Activated B cell treated with CpG ODN at 0.5 μM for 24 hours (primary cell): Measurements from ENCODE around the gene HERC4. TPM values are rescaled to one million over a fixed set of nuclear protein-coding genes. Genes with fewer than 3 reads are reported as not detected.

Experiments used
- ATAC-seq: fragments of 200-7000 bp; cut with Tn5 transposase; one replicate; pipeline ENCODE4 v1.10.0; 2021; ENCODE audit warnings: low read depth, mild to moderate bottlenecking, moderate library complexity
- CTCF ChIA-PET: fragments of 350-600 bp; sonication (Branson Sonifier 250); formaldehyde crosslinking; loops from one replicate; lab custom pipeline; 2021; ENCODE audit warnings: antibody characterized with exemption; lab: Charles Lee
- POLR2A ChIA-PET: fragments of 350-600 bp; sonication (Branson Sonifier 250); formaldehyde crosslinking; loops from one replicate; lab custom pipeline; 2021; ENCODE audit warnings: antibody characterized with exemption; lab: Charles Lee
- DNase-seq: peaks from one replicate; pipeline ENCODE4 v3.0.0; 2022
- H3K27ac Mint-ChIP-seq: one replicate; pipeline ENCODE4 v1.8.0; 2020; ENCODE audit warnings: mixed read lengths
- H3K27me3 Mint-ChIP-seq: one replicate; pipeline ENCODE4 v1.8.0; 2021; ENCODE audit warnings: mixed read lengths
- H3K36me3 Mint-ChIP-seq: one replicate; pipeline ENCODE4 v1.8.0; 2021; ENCODE audit warnings: low read depth, mixed read lengths
- H3K4me1 Mint-ChIP-seq: one replicate; pipeline ENCODE4 v1.8.0; 2021; ENCODE audit warnings: mixed read lengths
- H3K4me3 Mint-ChIP-seq: one replicate; pipeline ENCODE4 v1.8.0; 2020; ENCODE audit warnings: mild to moderate bottlenecking, mixed read lengths
- H3K9me3 Mint-ChIP-seq: one replicate; pipeline ENCODE4 v1.8.0; 2020; ENCODE audit warnings: mixed read lengths
- intact Hi-C: fragments of 100-400 bp; cut with micrococcal nuclease; formaldehyde crosslinking; loops from one replicate; pipeline ENCODE4 v1.15.1; 2024
- total RNA-seq: library from RNA; stranded (reverse); gene quantifications from 2 replicates; pipeline ENCODE4 v1.2.3, GENCODE V29; 2022
- TF ChIP-seq, protein P1 (sequence below): fragments of 200-600 bp; IDR thresholded peaks from one replicate; pipeline ENCODE4 v1.8.0; 2022; ENCODE audit warnings: antibody characterized with exemption, mild to moderate bottlenecking

HERC4 gene
- total RNA-seq, 1 donor from 2014 or later = 84.2 TPM

DNA sequence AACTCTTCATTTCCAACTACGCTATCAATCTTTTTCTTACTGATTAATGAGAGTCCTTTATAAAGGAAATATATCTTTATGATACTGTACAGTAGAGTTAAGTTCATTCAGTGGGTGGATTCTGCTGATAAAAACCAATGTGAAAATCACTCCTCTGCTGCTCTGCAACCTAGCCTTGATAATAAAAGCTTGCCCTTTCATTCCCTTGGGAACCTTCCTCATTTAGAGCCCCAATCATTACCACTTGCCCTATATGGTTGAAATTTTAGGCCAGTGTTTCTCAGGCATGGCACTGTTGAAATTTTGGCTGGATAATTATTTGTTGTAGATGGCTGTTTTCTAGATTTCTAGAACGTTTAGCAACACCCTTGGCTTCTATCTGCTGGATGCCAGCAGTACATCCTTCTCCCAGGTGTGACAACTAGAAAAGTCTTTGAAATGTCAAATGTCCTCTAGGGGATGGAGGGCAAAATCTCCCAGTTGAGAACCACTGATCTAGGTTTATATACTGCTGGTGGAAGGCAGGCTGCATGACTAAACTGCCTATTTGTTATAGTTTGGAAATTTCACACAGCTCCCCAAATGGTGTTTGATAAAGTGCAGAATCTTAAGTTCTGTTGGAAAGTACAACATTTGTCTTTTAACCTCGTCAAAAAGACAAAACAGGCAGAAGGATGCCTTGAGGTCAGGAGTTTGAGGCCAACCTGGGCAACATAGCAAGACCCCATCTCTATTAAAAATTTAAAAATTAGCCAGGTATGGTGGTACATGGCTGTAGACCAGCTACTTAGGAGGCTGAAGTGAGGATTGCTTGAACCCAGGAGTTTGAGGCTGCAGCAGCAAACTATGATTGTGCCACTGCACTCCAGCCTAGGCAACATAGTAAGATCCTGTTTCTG, 199.5 kb downstream of the HERC4 start:
- H3K36me3 Mint-ChIP-seq = no peaks in the 10 kb centered on the region
- no peak overlapping the region for H3K27ac Mint-ChIP-seq
- ATAC-seq = no peak
- TF ChIP-seq, protein P1, sequence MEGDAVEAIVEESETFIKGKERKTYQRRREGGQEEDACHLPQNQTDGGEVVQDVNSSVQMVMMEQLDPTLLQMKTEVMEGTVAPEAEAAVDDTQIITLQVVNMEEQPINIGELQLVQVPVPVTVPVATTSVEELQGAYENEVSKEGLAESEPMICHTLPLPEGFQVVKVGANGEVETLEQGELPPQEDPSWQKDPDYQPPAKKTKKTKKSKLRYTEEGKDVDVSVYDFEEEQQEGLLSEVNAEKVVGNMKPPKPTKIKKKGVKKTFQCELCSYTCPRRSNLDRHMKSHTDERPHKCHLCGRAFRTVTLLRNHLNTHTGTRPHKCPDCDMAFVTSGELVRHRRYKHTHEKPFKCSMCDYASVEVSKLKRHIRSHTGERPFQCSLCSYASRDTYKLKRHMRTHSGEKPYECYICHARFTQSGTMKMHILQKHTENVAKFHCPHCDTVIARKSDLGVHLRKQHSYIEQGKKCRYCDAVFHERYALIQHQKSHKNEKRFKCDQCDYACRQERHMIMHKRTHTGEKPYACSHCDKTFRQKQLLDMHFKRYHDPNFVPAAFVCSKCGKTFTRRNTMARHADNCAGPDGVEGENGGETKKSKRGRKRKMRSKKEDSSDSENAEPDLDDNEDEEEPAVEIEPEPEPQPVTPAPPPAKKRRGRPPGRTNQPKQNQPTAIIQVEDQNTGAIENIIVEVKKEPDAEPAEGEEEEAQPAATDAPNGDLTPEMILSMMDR = no peak
- no peaks in the 10 kb centered on the region for H3K4me1 Mint-ChIP-seq
- ChIA-PET CTCF (no interaction called here), POLR2A (interaction anchor here (0.6 to 1.6 kb wide), 2 partner anchors 8 to 14 kb away, joined by 5 to 6 read pairs; partner anchors contain the start of gene SIRT1)
- no peaks in the 10 kb centered on the region for H3K27me3 Mint-ChIP-seq
- no peak for DNase-seq
- no peak overlapping the region for H3K4me3 Mint-ChIP-seq
- intact Hi-C loops = no loop called here
- H3K9me3 Mint-ChIP-seq = no peaks in the 10 kb centered on the region

Other genes with a start within 250 kb of the HERC4 start
- gene DNAJC12, start 237.1 kb downstream of the HERC4 start, total RNA-seq = 0.31 TPM in 1 of 2 replicates, not detected in the other
- gene SIRT1, start 190.6 kb downstream of the HERC4 start, total RNA-seq = 30.1 and 31.6 TPM in 2 replicates
- gene MYPN, start 34.2 kb upstream of the HERC4 start, total RNA-seq = not detected in 2 replicates
- gene ATOH7, start 156.8 kb upstream of the HERC4 start, total RNA-seq = not detected in 2 replicates